Measurements from ENCODE around the gene OST4.

GRCh38 chr2:27115519-27115918 is 44.1 kb upstream of the OST4 start:
- TF ChIP-seq, protein P1, sequence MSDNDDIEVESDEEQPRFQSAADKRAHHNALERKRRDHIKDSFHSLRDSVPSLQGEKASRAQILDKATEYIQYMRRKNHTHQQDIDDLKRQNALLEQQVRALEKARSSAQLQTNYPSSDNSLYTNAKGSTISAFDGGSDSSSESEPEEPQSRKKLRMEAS (IDR thresholded peaks at IDR 0.05), result no peak
- TF ChIP-seq, protein P2, sequence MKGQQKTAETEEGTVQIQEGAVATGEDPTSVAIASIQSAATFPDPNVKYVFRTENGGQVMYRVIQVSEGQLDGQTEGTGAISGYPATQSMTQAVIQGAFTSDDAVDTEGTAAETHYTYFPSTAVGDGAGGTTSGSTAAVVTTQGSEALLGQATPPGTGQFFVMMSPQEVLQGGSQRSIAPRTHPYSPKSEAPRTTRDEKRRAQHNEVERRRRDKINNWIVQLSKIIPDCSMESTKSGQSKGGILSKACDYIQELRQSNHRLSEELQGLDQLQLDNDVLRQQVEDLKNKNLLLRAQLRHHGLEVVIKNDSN (IDR thresholded peaks at IDR 0.05), result no peak
- no peak for TF ChIP-seq TAF1 (IDR thresholded peaks at IDR 0.05; ENCODE audit: low read depth)
- no peak for TF ChIP-seq REST (IDR thresholded peaks at IDR 0.05; ENCODE audit: low read depth)
- TF ChIP-seq EP300 (IDR thresholded peaks at IDR 0.05; ENCODE audit: borderline replicate concordance), result no peak
